HEK293T (cell line): ENCODE measurements around the gene SHQ1.

Experiments
- CTCF ChIA-PET: fragments of 350-600 bp; formaldehyde crosslinking; extraction: SDS; loops from one replicate; lab custom pipeline; 2021; ENCODE audit warnings: antibody characterized with exemption, inconsistent platforms; lab: Yijun Ruan, JAX
- POLR2A ChIA-PET: fragments of 350-600 bp; formaldehyde crosslinking; extraction: SDS; loops from one replicate; lab custom pipeline; 2020; ENCODE audit warnings: antibody characterized with exemption, inconsistent platforms; lab: Yijun Ruan, JAX
- DNase-seq: peaks from one replicate; pipeline ENCODE4 v3.0.0; 2012; ENCODE audit warnings: mixed read lengths; ENCODE audit errors: extremely low spot score
- ARNT ChIP-seq: fragments of 450-650 bp; IDR thresholded peaks from 2 replicates; pipeline ENCODE4 v1.6.1; 2017; ENCODE audit warnings: mild to moderate bottlenecking
- BHLHE40 ChIP-seq: fragments of 450-650 bp; IDR thresholded peaks from 2 replicates; pipeline ENCODE4 v1.6.1; 2016; ENCODE audit warnings: mild to moderate bottlenecking, moderate library complexity, borderline replicate concordance
- CTBP1 ChIP-seq: fragments of 450-650 bp; IDR thresholded peaks from 2 replicates; pipeline ENCODE4 v1.6.1; 2016; ENCODE audit warnings: borderline replicate concordance
- ELF4 ChIP-seq: fragments of 450-650 bp; IDR thresholded peaks from 2 replicates; pipeline ENCODE4 v1.6.1; 2017; ENCODE audit warnings: antibody characterized with exemption
- FOXA1 ChIP-seq: fragments of 450-650 bp; IDR thresholded peaks from 2 replicates; pipeline ENCODE4 v1.6.1; 2016; ENCODE audit warnings: mild to moderate bottlenecking
- FOXK2 ChIP-seq: fragments of 450-650 bp; IDR thresholded peaks from 2 replicates; pipeline ENCODE4 v1.6.1; 2016; ENCODE audit warnings: mild to moderate bottlenecking
- FOXM1 ChIP-seq: fragments of 450-650 bp; IDR thresholded peaks from 2 replicates; pipeline ENCODE4 v1.6.1; 2017; ENCODE audit warnings: mild to moderate bottlenecking, borderline replicate concordance
- HDGF ChIP-seq: fragments of 450-650 bp; IDR thresholded peaks from 2 replicates; pipeline ENCODE4 v1.6.1; 2017; ENCODE audit warnings: antibody characterized with exemption, borderline replicate concordance
- L3MBTL2 ChIP-seq: fragments of 450-650 bp; conservative IDR thresholded peaks from 2 replicates; pipeline ENCODE4 v1.6.1; 2016; ENCODE audit warnings: mild to moderate bottlenecking
- LEF1 ChIP-seq: fragments of 450-650 bp; IDR thresholded peaks from 2 replicates; pipeline ENCODE4 v1.6.1; 2017; ENCODE audit warnings: mild to moderate bottlenecking, borderline replicate concordance
- NFRKB ChIP-seq: fragments of 450-650 bp; IDR thresholded peaks from 2 replicates; pipeline ENCODE4 v1.6.1; 2016; ENCODE audit warnings: mild to moderate bottlenecking, moderate library complexity
- SP1 ChIP-seq: fragments of 450-650 bp; IDR thresholded peaks from 2 replicates; pipeline ENCODE4 v1.6.1; 2017
- SUZ12 ChIP-seq: fragments of 450-650 bp; IDR thresholded peaks from 2 replicates; pipeline ENCODE4 v1.6.1; 2016; ENCODE audit warnings: mild to moderate bottlenecking
- TARDBP ChIP-seq: fragments of 450-650 bp; IDR thresholded peaks from 2 replicates; pipeline ENCODE4 v1.6.1; 2016
- ZNF384 ChIP-seq: fragments of 450-650 bp; IDR thresholded peaks from 2 replicates; pipeline ENCODE4 v1.6.1; 2016
- TF ChIP-seq, protein P1 (sequence below): fragments of 450-650 bp; IDR thresholded peaks from 2 replicates; pipeline ENCODE4 v1.6.1; 2016

The SHQ1 gene

GRCh38 chr3:72891053-72891855 is 43.0 kb upstream of the SHQ1 start:
- CTCF ChIA-PET, result interaction anchor here (0.6 to 1.4 kb wide), 4 partner anchors 16 to 1006 kb away, joined by 3 to 4 read pairs (median 3); no protein-coding TSS in a partner anchor
- TF ChIP-seq LEF1 (no peak), L3MBTL2 (peak; percentile 55)
- DNase-seq, result no peak
- POLR2A ChIA-PET, result no interaction called here

GRCh38 chr3:72890166-72890925 is 42.1 kb upstream of the SHQ1 start:
- ChIA-PET CTCF (interaction anchor here (1.4 kb wide), 1 partner anchor 39 kb away, joined by 3 read pairs; no protein-coding TSS in a partner anchor), POLR2A (no interaction called here)
- no peak for DNase-seq
- TF ChIP-seq FOXK2, result no peak
- TF ChIP-seq, protein P1, sequence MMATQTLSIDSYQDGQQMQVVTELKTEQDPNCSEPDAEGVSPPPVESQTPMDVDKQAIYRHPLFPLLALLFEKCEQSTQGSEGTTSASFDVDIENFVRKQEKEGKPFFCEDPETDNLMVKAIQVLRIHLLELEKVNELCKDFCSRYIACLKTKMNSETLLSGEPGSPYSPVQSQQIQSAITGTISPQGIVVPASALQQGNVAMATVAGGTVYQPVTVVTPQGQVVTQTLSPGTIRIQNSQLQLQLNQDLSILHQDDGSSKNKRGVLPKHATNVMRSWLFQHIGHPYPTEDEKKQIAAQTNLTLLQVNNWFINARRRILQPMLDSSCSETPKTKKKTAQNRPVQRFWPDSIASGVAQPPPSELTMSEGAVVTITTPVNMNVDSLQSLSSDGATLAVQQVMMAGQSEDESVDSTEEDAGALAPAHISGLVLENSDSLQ, result no peak
- TF ChIP-seq BHLHE40, result no peak
- no peak for TF ChIP-seq FOXA1
- TF ChIP-seq HDGF, result no peak
- no peak for TF ChIP-seq LEF1
- no peak for TF ChIP-seq TARDBP
- TF ChIP-seq FOXM1, result no peak
- no peak for TF ChIP-seq SP1
- TF ChIP-seq SUZ12, result no peak
- no peak for TF ChIP-seq ZNF384
- no peak for TF ChIP-seq CTBP1
- no peak for TF ChIP-seq NFRKB
- no peak for TF ChIP-seq ARNT
- no peak for TF ChIP-seq ELF4
- TF ChIP-seq L3MBTL2, result no peak

GRCh38 chr3:72889310-72890165 is 41.3 kb upstream of the SHQ1 start:
- TF ChIP-seq FOXA1 (no peak), ELF4 (no peak), SUZ12 (no peak), FOXK2 (no peak), L3MBTL2 (no peak), BHLHE40 (no peak), ZNF384 (peak; percentile 60; the same call in 1 of the 2 replicates), LEF1 (no peak)
- TF ChIP-seq, protein P1, result no peak
- DNase-seq, result no peak
- POLR2A ChIA-PET, result interaction anchor here (1.1 kb wide), 1 partner anchor 25 kb away, joined by 3 read pairs; no protein-coding TSS in a partner anchor
- CTCF ChIA-PET, result interaction anchor here (0.6 kb wide), 1 partner anchor 38 kb away, joined by 3 read pairs; no protein-coding TSS in a partner anchor

DNA sequence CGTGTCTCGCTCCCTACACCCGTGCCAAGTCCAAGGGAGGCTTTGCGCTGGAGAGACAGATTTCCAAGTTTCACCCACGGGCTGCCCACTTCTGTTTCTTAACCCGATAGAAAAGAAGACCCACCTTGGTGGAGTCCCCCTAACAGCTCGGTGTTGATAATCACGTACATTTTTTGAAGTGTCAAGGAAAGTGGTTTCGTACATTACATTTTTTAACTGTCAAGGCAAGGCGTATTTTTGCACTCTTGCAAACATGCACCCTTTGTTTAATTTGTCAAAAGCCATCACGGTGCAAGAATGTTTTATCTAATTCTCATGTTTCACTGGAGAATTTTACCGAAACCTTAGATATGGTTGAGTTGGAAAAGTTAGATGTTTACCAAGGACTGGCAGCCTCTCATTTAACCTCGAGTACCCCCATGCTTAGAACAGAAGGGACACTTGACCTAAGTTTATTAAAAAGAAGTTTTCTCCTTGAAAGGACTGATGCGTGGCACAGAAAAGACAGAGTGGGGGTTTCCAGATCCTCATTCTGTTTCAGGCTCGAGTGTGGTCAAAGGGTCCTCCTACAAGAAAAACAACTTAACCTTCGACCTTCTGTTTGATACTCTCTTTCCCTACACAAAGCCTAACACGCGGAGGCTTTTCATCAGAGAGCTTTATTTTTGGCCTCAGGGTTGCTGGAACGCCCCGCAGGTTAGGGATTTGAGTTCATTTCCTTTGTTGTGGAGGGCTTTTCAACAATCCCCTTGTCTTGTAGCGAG is 40.5 kb upstream of the SHQ1 start:
- ChIA-PET CTCF (interaction anchor here (0.6 to 1.8 kb wide), 4 partner anchors 19 to 225 kb away, joined by 3 to 5 read pairs (median 4); no protein-coding TSS in a partner anchor), POLR2A (interaction anchor here (1.1 kb wide), 1 partner anchor 24 kb away, joined by 3 read pairs; no protein-coding TSS in a partner anchor)
- TF ChIP-seq L3MBTL2 (peak; percentile 35; the same call in 1 of the 2 replicates), FOXK2 (no peak)
- DNase-seq, result no peak

DNA sequence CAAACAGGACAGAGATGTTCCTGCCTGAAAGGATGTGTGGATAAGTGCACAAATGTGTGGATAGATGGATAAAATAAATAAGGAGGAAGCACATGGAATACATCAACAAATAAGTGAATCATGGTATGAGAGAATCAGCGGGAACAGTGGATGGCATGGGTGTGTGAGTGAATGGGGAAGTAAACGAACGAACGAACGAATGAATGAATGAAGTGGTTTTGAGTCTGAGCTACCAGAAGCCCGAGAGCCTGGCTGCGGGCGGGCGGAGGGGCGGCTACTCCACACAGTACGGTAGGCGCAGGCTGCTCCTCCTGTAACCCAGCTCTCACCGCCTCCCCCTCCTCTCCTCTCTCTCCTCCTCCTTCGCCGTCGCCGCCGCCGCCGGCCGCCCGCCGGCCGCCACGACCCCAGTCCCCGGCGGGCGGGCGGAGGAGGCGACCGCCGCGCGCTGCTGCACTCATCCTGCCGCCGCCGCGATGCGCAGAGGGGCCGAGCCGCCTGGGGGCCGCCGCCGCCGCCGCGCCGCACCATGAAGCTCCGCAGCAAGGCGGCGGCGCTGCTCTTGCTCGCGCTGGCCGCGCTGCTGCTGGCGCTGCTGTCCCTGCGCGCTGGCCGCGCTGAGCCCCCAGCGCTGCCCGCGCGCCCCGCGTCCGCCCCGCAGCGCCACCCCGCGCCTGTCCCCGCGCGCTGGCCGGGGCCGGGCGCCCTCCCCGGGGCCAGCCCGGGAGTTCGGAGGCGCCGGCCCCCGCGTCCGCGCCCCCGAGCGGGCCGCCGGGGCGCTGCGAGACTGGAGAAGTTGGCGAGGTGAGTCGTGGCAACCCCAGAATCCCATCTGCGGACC is 39.7 kb upstream of the SHQ1 start, which contains the start of gene GXYLT2:
Gene GXYLT2 (plus strand): TSS at position 342 of the 841 bp plus-strand sequence. CDS start 188 bp downstream, at position 530.
- CTCF ChIA-PET, result interaction anchor here (0.6 to 1.8 kb wide), 4 partner anchors 37 to 225 kb away, joined by 3 to 5 read pairs (median 3); no protein-coding TSS in a partner anchor
- TF ChIP-seq NFRKB, result no peak
- TF ChIP-seq L3MBTL2, result peak; percentile 45
- TF ChIP-seq, protein P1, result no peak
- TF ChIP-seq FOXM1, result 0 out of 2 replicates have a peak, but pooled peaks have one; percentile 50
- no peak for TF ChIP-seq SUZ12
- TF ChIP-seq BHLHE40, result no peak
- no peak for TF ChIP-seq LEF1
- TF ChIP-seq ARNT, result 0 out of 2 replicates have a peak, but pooled peaks have one; percentile 21
- no peak for TF ChIP-seq ZNF384
- no peak for TF ChIP-seq FOXK2
- no peak for TF ChIP-seq SP1
- TF ChIP-seq FOXA1, result no peak
- no peak for TF ChIP-seq TARDBP
- no peak for TF ChIP-seq HDGF
- no peak for TF ChIP-seq ELF4
- no peak for TF ChIP-seq CTBP1
- peak; percentile 76 for DNase-seq
- POLR2A ChIA-PET, result interaction anchor here (0.8 to 1.0 kb wide), 5 partner anchors 10 to 349 kb away, joined by 3 to 4 read pairs (median 3); no protein-coding TSS in a partner anchor
